Activated naive CD4-positive, alpha-beta T cell treated with Interleukin-2 at 50 U/mL for 16 hours (primary cell): ENCODE results near the gene NDFIP1.

Experiments
- DNase-seq: peaks from one replicate; pipeline ENCODE4 v3.0.0-alpha.2; 2020

NDFIP1 gene

GRCh38 chr5:142192286-142193113, 83.9 kb downstream of the NDFIP1 start:
- DNase-seq, result no peak

GRCh38 chr5:142193114-142193428, 84.5 kb downstream of the NDFIP1 start:
- DNase-seq, result no peak

- DNase-seq, result no peak
Observed at GRCh38 chr5:142197098-142197497, 88.5 kb downstream of the NDFIP1 start.

- no peak for DNase-seq
Observed at GRCh38 chr5:142197781-142198180, 89.2 kb downstream of the NDFIP1 start.

- DNase-seq, result no peak
Observed at GRCh38 chr5:142199388-142199787, 90.8 kb downstream of the NDFIP1 start.

GRCh38 chr5:142200387-142200786, 91.8 kb downstream of the NDFIP1 start:
- no peak for DNase-seq

GRCh38 chr5:142201471-142201887, 92.9 kb downstream of the NDFIP1 start:
- DNase-seq, result no peak

- DNase-seq, result no peak
Observed at GRCh38 chr5:142202282-142202681, 93.7 kb downstream of the NDFIP1 start.
